Mesodermal cell (in vitro differentiated cells): Measurements from ENCODE around the gene PRRC2C.

Experiments used
- H3K27ac ChIP-seq: 2 replicates; pipeline ENCODE4 v1.7.0; 2013; ENCODE audit warnings: mild to moderate bottlenecking, low read depth, low read length, moderate library complexity; ENCODE audit not compliant: severe bottlenecking
- H3K36me3 ChIP-seq: 2 replicates; pipeline ENCODE4 v1.7.1; 2013; ENCODE audit warnings: mild to moderate bottlenecking, low read length, moderate library complexity; ENCODE audit not compliant: control insufficient read depth, insufficient read depth
- H3K4me1 ChIP-seq: one replicate; pipeline ENCODE4 v1.7.1; 2013; ENCODE audit warnings: mild to moderate bottlenecking, low read length; ENCODE audit not compliant: insufficient read depth, control insufficient read depth, poor library complexity, severe bottlenecking
- H3K4me3 ChIP-seq: 2 replicates; pipeline ENCODE4 v1.7.0; 2013; ENCODE audit warnings: low read length, control low read depth, mild to moderate bottlenecking; ENCODE audit not compliant: insufficient read depth, poor library complexity, severe bottlenecking; ENCODE audit errors: extremely low read depth
- H3K9me3 ChIP-seq: 2 replicates; pipeline ENCODE4 v1.7.1; 2013; ENCODE audit warnings: mild to moderate bottlenecking, low read length, moderate library complexity; ENCODE audit not compliant: control insufficient read depth
- WGBS, 2 experiments: methylation state at CpG; one replicate each; pipeline ENCODE4 v1.1.5; 2013; ENCODE audit warnings: missing lambda C conversion rate in 2 of 2; ENCODE audit not compliant: insufficient coverage in 2 of 2; 5-methylcytosine and 5-hydroxymethylcytosine counted together

Gene PRRC2C

GRCh38 chr1:171500803-171501202 is 15.5 kb downstream of the PRRC2C start:
- Histone ChIP-seq H3K4me3 (no peak overlapping the region), H3K27ac (no peak overlapping the region), H3K36me3 (peaks cover 47% of the 10 kb centered on the region), H3K4me1 (no peaks in the 10 kb centered on the region), H3K9me3 (no peaks in the 10 kb centered on the region)
- WGBS, 2 experiments, result 93 to 100% methylated on average over 3 of the region's 4 CpGs

GRCh38 chr1:171501305-171502024 is 16.1 kb downstream of the PRRC2C start:
- Histone ChIP-seq H3K4me1 (peaks cover 5% of the 10 kb centered on the region), H3K27ac (no peak overlapping the region), H3K9me3 (no peaks in the 10 kb centered on the region), H3K4me3 (no peak overlapping the region), H3K36me3 (peaks cover 40% of the 10 kb centered on the region)

GRCh38 chr1:171506525-171507304 is 21.4 kb downstream of the PRRC2C start:
- Histone ChIP-seq H3K36me3 (peaks cover 15% of the 10 kb centered on the region), H3K4me1 (peaks cover 5% of the 10 kb centered on the region), H3K9me3 (no peaks in the 10 kb centered on the region), H3K27ac (no peak overlapping the region), H3K4me3 (no peak overlapping the region)
- no CpG with 5 or more reads among the region's 1 CpG for WGBS, 2 experiments

- Histone ChIP-seq H3K4me1 (peaks cover 5% of the 10 kb centered on the region), H3K27ac (no peak overlapping the region), H3K9me3 (no peaks in the 10 kb centered on the region), H3K36me3 (peaks cover 14% of the 10 kb centered on the region), H3K4me3 (no peak overlapping the region)
- 93% methylated on average over 3 of the region's 4 CpGs; no CpG with 5 or more reads in 1 of the 2 experiments for WGBS, 2 experiments
These were observed 22.1 kb downstream of the PRRC2C start for GRCh38 chr1:171507435-171507834.

GRCh38 chr1:171509191-171509590 is 23.9 kb downstream of the PRRC2C start:
- Histone ChIP-seq H3K9me3 (no peaks in the 10 kb centered on the region), H3K4me3 (no peak overlapping the region), H3K27ac (no peak overlapping the region), H3K4me1 (peaks cover 5% of the 10 kb centered on the region), H3K36me3 (peaks cover 20% of the 10 kb centered on the region)

GRCh38 chr1:171513743-171514142 is 28.4 kb downstream of the PRRC2C start:
- Histone ChIP-seq H3K36me3 (peaks cover 61% of the 10 kb centered on the region), H3K4me1 (no peaks in the 10 kb centered on the region), H3K27ac (no peak overlapping the region), H3K9me3 (no peaks in the 10 kb centered on the region), H3K4me3 (no peak overlapping the region)
- no CpG with 5 or more reads among the region's 1 CpG for WGBS, 2 experiments

- H3K36me3 ChIP-seq, result peaks cover 73% of the 10 kb centered on the region
- WGBS, 2 experiments, result no CpG with 5 or more reads among the region's 1 CpG
- H3K4me1 ChIP-seq, result no peaks in the 10 kb centered on the region
- H3K27ac ChIP-seq, result no peak overlapping the region
- H3K4me3 ChIP-seq, result no peak overlapping the region
- H3K9me3 ChIP-seq, result no peaks in the 10 kb centered on the region
These were observed 30.0 kb downstream of the PRRC2C start for GRCh38 chr1:171515299-171515698.

- peaks cover 78% of the 10 kb centered on the region for H3K36me3 ChIP-seq
These were observed 30.4 kb downstream of the PRRC2C start for GRCh38 chr1:171515741-171516140.

GRCh38 chr1:171521567-171521966 is 36.2 kb downstream of the PRRC2C start:
- Histone ChIP-seq H3K36me3 (peaks cover 90% of the 10 kb centered on the region), H3K4me3 (no peak overlapping the region), H3K27ac (no peak overlapping the region), H3K9me3 (no peaks in the 10 kb centered on the region), H3K4me1 (no peaks in the 10 kb centered on the region)
- WGBS, 2 experiments, result no CpG with 5 or more reads among the region's 2 CpGs

More at GRCh38 chr1:171515741-171516140, 30.4 kb downstream of the PRRC2C start:
- Histone ChIP-seq H3K27ac (no peak overlapping the region), H3K4me1 (no peaks in the 10 kb centered on the region), H3K9me3 (no peaks in the 10 kb centered on the region), H3K4me3 (no peak overlapping the region)
- 94% methylated on average over 2 of the region's 4 CpGs; no CpG with 5 or more reads in 1 of the 2 experiments for WGBS, 2 experiments

GRCh38 chr1:171530676-171531075 is 45.3 kb downstream of the PRRC2C start:
- H3K36me3 ChIP-seq, result peaks cover 89% of the 10 kb centered on the region
- H3K4me3 ChIP-seq, result no peak overlapping the region
- no peak overlapping the region for H3K27ac ChIP-seq
- H3K9me3 ChIP-seq, result no peaks in the 10 kb centered on the region
- WGBS, 2 experiments, result 80% methylated on average over 2 of the region's 3 CpGs; no CpG with 5 or more reads in 1 of the 2 experiments
- H3K4me1 ChIP-seq, result no peaks in the 10 kb centered on the region

- no peaks in the 10 kb centered on the region for H3K9me3 ChIP-seq
- H3K4me3 ChIP-seq, result no peak overlapping the region
- H3K4me1 ChIP-seq, result no peaks in the 10 kb centered on the region
- WGBS, 2 experiments, result 93 to 98% methylated on average over 7 of the region's 7 CpGs
- peaks cover 84% of the 10 kb centered on the region for H3K36me3 ChIP-seq
- H3K27ac ChIP-seq, result no peak overlapping the region
These were observed 47.2 kb downstream of the PRRC2C start for GRCh38 chr1:171532520-171532919.
